ENCODE results near the gene CBX4.

CBX4 gene

DNA sequence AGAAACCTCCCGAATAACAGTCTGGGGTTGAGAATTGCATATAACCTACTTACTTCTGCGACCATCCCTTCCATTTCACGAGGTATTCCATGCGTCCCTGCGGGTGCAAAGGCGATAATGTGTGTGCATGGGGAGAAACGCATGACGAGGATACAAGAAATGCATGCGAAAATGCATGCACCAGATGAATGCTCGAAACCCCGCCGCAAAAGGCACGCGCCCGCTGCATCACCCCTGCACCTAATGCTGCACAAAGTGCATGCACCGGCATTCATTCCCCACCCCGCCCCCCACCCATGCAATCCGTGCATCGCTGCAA lies 42.8 kb downstream of the CBX4 start (continued):
- TF ChIP-seq, protein P1, sequence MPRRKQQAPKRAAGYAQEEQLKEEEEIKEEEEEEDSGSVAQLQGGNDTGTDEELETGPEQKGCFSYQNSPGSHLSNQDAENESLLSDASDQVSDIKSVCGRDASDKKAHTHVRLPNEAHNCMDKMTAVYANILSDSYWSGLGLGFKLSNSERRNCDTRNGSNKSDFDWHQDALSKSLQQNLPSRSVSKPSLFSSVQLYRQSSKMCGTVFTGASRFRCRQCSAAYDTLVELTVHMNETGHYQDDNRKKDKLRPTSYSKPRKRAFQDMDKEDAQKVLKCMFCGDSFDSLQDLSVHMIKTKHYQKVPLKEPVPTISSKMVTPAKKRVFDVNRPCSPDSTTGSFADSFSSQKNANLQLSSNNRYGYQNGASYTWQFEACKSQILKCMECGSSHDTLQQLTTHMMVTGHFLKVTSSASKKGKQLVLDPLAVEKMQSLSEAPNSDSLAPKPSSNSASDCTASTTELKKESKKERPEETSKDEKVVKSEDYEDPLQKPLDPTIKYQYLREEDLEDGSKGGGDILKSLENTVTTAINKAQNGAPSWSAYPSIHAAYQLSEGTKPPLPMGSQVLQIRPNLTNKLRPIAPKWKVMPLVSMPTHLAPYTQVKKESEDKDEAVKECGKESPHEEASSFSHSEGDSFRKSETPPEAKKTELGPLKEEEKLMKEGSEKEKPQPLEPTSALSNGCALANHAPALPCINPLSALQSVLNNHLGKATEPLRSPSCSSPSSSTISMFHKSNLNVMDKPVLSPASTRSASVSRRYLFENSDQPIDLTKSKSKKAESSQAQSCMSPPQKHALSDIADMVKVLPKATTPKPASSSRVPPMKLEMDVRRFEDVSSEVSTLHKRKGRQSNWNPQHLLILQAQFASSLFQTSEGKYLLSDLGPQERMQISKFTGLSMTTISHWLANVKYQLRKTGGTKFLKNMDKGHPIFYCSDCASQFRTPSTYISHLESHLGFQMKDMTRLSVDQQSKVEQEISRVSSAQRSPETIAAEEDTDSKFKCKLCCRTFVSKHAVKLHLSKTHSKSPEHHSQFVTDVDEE (CRISPR knock-in tag; IDR thresholded peaks at IDR 0.05), result no peak
- TF ChIP-seq ZFP30 (CRISPR knock-in tag; IDR thresholded peaks at IDR 0.05), result no peak
- no peak for TF ChIP-seq ISL1 (CRISPR knock-in tag; IDR thresholded peaks at IDR 0.05)
- TF ChIP-seq TCF4 (CRISPR knock-in tag; IDR thresholded peaks at IDR 0.05; ENCODE audit: borderline replicate concordance), result no peak
- TF ChIP-seq ARNTL (CRISPR knock-in tag; IDR thresholded peaks at IDR 0.05; ENCODE audit: borderline replicate concordance, low read depth), result no peak
- TF ChIP-seq, protein P2, sequence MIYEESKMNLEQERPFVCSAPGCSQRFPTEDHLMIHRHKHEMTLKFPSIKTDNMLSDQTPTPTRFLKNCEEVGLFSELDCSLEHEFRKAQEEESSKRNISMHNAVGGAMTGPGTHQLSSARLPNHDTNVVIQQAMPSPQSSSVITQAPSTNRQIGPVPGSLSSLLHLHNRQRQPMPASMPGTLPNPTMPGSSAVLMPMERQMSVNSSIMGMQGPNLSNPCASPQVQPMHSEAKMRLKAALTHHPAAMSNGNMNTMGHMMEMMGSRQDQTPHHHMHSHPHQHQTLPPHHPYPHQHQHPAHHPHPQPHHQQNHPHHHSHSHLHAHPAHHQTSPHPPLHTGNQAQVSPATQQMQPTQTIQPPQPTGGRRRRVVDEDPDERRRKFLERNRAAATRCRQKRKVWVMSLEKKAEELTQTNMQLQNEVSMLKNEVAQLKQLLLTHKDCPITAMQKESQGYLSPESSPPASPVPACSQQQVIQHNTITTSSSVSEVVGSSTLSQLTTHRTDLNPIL (CRISPR knock-in tag; IDR thresholded peaks at IDR 0.05; ENCODE audit: low read depth), result no peak
- no peak for TF ChIP-seq ZNF565 (CRISPR knock-in tag; conservative IDR thresholded peaks at IDR 0.05; ENCODE audit: low read depth)

DNA sequence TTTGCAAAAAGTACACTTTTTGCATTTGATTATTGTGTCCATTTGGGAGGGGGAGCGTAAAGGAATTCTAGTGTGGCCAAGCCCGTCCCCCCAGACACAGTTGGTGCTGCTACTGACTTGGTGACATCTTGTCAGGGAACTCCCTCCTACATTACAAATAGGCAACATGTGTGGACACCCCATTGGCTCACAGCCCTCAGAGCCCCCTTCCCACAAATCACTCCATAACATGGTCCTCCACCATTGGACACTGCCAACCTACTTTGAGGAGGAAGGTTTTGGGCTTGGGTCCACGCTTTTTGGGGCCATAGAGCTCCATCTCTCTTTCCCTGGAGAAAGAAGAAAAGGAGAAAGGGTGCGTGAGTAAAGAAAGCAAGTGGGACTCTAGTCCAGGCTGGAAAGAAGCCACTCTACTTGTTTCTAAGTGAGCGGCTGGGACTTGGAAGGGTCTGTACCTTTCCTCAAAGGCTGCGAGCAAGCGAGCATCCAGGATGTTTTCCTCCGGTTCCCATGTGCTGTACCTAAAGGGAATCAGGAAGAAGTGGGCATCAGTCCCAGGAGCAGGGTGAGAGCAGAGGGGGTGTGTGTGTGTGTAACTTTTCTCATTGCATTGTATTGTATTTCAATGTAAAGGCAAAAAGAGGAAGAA lies 43.3 kb downstream of the CBX4 start:
- ATAC-seq, result no peak
- TF ChIP-seq ZNF565 (CRISPR knock-in tag; conservative IDR thresholded peaks at IDR 0.05; ENCODE audit: low read depth) (no peak), ARNTL (CRISPR knock-in tag; IDR thresholded peaks at IDR 0.05; ENCODE audit: borderline replicate concordance, low read depth) (no peak), SNAI2 (CRISPR knock-in tag; IDR thresholded peaks at IDR 0.05) (no peak), ZNF70 (CRISPR knock-in tag; IDR thresholded peaks at IDR 0.05) (no peak), PPARA (CRISPR knock-in tag; IDR thresholded peaks at IDR 0.05; ENCODE audit: borderline replicate concordance) (no peak), TOX (CRISPR knock-in tag; IDR thresholded peaks at IDR 0.05; ENCODE audit: borderline replicate concordance) (no peak), BACH2 (CRISPR knock-in tag; IDR thresholded peaks at IDR 0.05; ENCODE audit: borderline replicate concordance) (no peak), ZC3H10 (CRISPR knock-in tag; IDR thresholded peaks at IDR 0.05) (no peak), OSR1 (CRISPR knock-in tag; IDR thresholded peaks at IDR 0.05) (no peak), RARB (CRISPR knock-in tag; IDR thresholded peaks at IDR 0.05) (no peak), CSDC2 (CRISPR knock-in tag; IDR thresholded peaks at IDR 0.05) (no peak), ESRRG (CRISPR knock-in tag; IDR thresholded peaks at IDR 0.05) (no peak), ZFP30 (CRISPR knock-in tag; IDR thresholded peaks at IDR 0.05) (no peak), ZFP3 (CRISPR knock-in tag; IDR thresholded peaks at IDR 0.05) (no peak), TCF4 (CRISPR knock-in tag; IDR thresholded peaks at IDR 0.05; ENCODE audit: borderline replicate concordance) (no peak)
- TF ChIP-seq, protein P3, sequence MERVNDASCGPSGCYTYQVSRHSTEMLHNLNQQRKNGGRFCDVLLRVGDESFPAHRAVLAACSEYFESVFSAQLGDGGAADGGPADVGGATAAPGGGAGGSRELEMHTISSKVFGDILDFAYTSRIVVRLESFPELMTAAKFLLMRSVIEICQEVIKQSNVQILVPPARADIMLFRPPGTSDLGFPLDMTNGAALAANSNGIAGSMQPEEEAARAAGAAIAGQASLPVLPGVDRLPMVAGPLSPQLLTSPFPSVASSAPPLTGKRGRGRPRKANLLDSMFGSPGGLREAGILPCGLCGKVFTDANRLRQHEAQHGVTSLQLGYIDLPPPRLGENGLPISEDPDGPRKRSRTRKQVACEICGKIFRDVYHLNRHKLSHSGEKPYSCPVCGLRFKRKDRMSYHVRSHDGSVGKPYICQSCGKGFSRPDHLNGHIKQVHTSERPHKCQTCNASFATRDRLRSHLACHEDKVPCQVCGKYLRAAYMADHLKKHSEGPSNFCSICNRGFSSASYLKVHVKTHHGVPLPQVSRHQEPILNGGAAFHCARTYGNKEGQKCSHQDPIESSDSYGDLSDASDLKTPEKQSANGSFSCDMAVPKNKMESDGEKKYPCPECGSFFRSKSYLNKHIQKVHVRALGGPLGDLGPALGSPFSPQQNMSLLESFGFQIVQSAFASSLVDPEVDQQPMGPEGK (CRISPR knock-in tag; IDR thresholded peaks at IDR 0.05; ENCODE audit: borderline replicate concordance), result no peak
- TF ChIP-seq, protein P1 (CRISPR knock-in tag; IDR thresholded peaks at IDR 0.05), result no peak
- TF ChIP-seq, protein P4, sequence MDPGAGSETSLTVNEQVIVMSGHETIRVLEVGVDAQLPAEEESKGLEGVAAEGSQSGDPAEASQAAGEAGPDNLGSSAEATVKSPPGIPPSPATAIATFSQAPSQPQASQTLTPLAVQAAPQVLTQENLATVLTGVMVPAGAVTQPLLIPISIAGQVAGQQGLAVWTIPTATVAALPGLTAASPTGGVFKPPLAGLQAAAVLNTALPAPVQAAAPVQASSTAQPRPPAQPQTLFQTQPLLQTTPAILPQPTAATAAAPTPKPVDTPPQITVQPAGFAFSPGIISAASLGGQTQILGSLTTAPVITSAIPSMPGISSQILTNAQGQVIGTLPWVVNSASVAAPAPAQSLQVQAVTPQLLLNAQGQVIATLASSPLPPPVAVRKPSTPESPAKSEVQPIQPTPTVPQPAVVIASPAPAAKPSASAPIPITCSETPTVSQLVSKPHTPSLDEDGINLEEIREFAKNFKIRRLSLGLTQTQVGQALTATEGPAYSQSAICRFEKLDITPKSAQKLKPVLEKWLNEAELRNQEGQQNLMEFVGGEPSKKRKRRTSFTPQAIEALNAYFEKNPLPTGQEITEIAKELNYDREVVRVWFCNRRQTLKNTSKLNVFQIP (CRISPR knock-in tag; IDR thresholded peaks at IDR 0.05; ENCODE audit: borderline replicate concordance, low read depth), result no peak

Data from SK-N-SH treated with all-trans-retinoic acid at 6 μM for 48 hours (cell line).